ENCODE results near the gene ARHGAP9.
"Not testable (repeated sequence)": the region's sequence is repeated elsewhere in the genome, so short reads cannot be mapped to it uniquely, and the experiment has no call there.

ARHGAP9 gene

DNA sequence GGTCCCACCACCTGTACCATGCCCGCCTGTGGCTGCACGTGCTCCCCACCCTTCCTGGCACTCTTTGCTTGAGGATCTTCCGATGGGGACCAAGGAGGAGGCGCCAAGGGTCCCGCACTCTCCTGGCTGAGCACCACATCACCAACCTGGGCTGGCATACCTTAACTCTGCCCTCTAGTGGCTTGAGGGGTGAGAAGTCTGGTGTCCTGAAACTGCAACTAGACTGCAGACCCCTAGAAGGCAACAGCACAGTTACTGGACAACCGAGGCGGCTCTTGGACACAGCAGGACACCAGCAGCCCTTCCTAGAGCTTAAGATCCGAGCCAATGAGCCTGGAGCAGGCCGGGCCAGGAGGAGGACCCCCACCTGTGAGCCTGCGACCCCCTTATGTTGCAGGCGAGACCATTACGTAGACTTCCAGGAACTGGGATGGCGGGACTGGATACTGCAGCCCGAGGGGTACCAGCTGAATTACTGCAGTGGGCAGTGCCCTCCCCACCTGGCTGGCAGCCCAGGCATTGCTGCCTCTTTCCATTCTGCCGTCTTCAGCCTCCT is 23.4 kb downstream of the ARHGAP9 start:
- peak; percentile 37 for DNase-seq

DNA sequence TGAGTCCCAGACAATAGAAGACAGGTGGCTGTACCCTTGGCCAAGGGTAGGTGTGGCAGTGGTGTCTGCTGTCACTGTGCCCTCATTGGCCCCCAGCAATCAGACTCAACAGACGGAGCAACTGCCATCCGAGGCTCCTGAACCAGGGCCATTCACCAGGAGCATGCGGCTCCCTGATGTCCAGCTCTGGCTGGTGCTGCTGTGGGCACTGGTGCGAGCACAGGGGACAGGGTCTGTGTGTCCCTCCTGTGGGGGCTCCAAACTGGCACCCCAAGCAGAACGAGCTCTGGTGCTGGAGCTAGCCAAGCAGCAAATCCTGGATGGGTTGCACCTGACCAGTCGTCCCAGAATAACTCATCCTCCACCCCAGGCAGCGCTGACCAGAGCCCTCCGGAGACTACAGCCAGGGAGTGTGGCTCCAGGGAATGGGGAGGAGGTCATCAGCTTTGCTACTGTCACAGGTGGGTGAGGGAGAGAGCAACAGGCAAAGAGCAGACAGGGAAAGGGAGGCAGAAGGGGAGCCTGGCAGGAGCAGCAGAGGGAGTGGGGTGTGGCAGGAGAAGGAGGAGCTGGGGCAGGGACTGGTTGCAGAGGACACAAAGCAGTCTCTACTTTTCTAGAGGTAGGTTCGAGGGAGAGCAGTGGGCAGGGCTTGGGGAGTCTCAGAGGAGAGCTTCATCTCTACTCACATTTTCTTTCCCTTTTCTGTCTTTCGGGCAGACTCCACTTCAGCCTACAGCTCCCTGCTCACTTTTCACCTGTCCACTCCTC is 24.1 kb downstream of the ARHGAP9 start:
- no peak for DNase-seq

GRCh38 chr12:57454566-57455373 is 24.9 kb downstream of the ARHGAP9 start, which contains the start of gene INHBE:
INHBE (plus strand) TSS chr12:57455307; CDS start chr12:57455537, 230 bp downstream.
- DNase-seq, result no peak

DNA sequence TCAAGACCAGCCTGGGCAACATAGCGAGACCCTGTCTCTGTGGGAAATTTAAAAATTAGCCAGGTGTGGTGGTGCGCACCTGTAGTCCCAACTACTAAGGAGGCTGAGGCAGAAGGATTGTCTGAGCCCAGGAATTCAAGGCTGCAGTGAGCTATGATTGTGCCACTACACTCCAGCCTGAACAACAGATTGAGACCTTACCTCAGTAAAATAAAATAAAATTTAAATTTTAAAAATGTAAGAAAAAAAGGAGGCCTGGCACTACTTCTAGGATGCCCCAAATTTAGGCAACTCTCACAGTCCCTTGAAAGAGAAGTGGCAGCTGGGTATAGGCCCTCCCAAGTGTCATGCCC is 25.5 kb downstream of the ARHGAP9 start:
- no peak for DNase-seq

DNA sequence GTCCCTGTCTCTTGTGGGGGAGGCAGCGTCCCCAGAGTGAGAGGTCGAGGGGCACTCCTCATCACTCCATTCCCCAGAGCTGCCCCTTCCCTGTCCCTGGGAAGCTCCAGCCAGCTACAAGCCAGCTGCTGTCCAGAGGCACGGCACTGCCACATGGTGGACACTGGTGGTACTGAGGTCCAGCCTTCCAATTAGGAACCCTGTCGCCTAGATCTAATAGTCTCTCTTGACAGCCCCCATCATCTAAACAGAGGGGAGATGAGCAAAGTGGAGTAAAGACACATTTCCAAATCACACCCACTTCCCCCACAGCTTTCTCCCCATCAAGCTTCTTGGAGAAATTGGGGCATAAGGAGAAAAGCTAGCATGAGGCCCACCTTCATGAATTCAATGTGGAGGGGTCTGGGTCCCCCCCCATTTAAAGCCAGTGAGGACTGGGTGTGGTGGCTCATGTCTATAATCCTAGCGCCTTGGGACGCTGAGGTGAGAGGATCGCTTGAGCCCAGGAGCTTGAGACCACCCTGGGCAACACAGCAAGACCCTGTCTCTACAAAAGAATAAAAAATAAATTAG is 26.6 kb downstream of the ARHGAP9 start:
- DNase-seq, result no peak

- DNase-seq, result no peak
These were observed 27.3 kb downstream of the ARHGAP9 start for GRCh38 chr12:57452181-57452936.

DNA sequence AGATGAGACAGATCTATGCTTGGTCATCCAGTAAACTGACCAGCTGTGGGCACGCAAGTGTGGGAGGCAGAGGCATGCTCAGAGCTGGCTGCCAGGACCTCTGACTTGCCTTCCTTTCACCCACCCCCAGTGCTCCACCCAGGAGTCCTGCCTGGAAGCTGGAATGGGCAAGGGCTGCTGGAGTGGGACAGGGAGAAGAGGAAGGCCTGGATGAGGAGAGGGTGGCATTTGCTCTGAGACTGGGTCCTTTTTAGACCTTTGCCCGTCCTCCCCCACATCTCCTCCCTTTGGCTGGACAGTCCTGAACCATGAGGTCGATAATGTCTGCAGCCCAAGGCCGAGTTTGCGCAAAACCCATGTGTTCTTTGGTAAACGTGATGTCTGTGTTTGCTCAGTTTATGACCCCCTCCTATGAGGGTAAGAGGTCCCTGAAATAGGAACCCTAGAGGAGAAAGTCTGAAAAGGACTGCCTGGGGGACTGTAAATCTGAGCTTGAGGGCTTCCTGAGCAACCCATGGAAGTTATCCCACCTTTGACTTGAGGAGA is 28.4 kb downstream of the ARHGAP9 start:
- DNase-seq, result no peak

- DNase-seq, result no peak
These were observed 29.6 kb downstream of the ARHGAP9 start for GRCh38 chr12:57450057-57450456.

DNA sequence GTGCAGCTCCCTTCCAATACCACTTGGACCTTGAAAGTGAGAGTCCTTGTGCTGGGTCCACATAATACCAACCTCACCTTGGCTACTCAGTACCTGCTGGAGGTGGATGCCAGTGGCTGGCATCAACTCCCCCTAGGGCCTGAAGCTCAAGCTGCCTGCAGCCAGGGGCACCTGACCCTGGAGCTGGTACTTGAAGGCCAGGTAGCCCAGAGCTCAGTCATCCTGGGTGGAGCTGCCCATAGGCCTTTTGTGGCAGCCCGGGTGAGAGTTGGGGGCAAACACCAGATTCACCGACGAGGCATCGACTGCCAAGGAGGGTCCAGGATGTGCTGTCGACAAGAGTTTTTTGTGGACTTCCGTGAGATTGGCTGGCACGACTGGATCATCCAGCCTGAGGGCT is 30.3 kb downstream of the ARHGAP9 start:
- no peak for DNase-seq

- no peak for DNase-seq
These were observed 31.0 kb downstream of the ARHGAP9 start for GRCh38 chr12:57448669-57449068.

GRCh38 chr12:57446292-57446960 is 33.2 kb downstream of the ARHGAP9 start:
- DNase-seq, result no peak

DNA sequence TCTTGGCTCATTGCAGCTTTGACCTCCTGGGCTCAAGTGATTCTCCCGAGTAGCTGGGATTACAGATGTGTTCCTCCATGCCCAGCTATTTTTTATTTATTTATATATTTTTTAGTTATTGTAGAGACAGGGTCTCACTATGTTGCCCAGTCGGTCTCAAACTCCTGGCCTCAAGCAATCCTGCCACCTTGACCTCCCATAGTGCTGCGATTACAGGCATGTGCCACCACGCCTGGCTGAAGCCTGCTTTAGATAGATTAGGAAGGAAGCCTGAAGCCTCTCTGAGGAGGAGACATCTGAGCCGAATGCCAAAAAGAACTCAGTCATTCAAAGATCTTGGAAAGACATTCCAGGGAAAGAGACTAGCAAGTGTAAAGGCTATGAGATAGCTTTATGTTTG is 34.9 kb downstream of the ARHGAP9 start:
- DNase-seq, result no peak

- DNase-seq, result not testable (repeated sequence)
These were observed 35.3 kb downstream of the ARHGAP9 start for GRCh38 chr12:57444337-57444736.

- no peak for DNase-seq
These were observed 37.7 kb downstream of the ARHGAP9 start for GRCh38 chr12:57441846-57442427.

DNA sequence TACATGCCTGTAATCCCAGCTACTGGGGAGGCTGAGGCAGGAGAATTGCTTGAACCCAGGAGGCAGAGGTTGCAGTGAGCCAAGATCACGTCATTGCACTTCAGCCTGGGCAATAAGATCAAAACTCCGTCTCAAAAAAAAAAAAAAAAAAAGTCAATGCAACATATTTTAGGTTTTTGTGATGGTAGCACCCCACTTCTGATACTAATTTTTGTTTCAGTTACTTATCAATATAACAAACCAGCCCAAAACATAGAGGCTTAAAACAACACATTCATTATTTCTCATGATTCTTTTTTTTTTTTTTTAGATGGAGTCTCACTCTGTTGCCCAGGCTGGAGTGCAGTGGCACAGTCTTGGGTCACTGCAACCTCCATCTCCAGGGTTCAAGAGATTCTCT is 38.3 kb downstream of the ARHGAP9 start:
- DNase-seq, result not testable (repeated sequence)

- DNase-seq, result no peak
These were observed 39.9 kb downstream of the ARHGAP9 start for GRCh38 chr12:57439762-57440266.

- no peak for DNase-seq
These were observed 41.3 kb downstream of the ARHGAP9 start for GRCh38 chr12:57438400-57438799.

GRCh38 chr12:57435293-57435692 is 44.4 kb downstream of the ARHGAP9 start:
- DNase-seq, result no peak

DNA sequence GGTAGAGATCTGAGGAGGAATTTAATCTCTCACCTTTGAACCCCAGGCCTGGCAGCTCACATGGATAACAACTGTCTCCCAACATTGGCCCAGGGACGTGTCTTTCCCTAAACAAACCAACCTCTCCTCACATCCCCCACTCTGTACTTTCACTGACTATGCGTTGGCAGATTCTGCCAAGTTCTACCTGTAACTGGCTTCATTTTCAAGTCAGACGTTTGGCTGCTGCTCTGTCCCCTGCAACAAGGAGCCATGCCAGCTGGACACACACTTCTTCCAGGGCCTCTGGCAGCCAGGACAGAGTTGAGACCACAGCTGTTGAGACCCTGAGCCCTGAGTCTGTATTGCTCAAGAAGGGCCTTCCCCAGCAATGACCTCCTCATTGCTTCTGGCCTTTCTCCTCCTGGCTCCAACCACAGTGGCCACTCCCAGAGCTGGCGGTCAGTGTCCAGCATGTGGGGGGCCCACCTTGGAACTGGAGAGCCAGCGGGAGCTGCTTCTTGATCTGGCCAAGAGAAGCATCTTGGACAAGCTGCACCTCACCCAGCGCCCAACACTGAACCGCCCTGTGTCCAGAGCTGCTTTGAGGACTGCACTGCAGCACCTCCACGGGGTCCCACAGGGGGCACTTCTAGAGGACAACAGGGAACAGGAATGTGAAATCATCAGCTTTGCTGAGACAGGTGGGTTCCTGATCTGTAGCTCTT is 45.0 kb downstream of the ARHGAP9 start, which contains the start of gene INHBC:
Gene INHBC, plus strand, starts transcription at position 268 of the 707 bp plus-strand sequence. Its CDS starts 103 bp downstream, at position 371.
- no peak for DNase-seq

DNA sequence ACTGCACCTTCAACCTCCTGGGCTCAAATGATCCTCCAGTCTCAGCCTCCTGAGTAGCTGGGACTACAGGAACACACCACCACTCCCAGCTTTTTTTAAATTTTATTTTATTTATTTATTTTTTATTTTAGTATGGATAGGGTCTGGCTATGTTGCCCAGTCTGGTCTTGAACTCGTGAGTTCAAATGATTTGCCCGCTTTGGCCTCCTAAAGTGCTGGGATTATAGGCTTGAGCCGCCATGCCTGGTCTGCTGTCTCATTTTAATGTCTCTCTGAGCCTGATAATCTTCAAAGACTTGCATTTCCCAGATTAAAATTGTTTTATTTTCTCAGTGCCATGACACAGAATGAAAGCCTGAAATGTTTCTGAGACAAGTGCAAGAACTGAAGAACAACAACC is 46.3 kb downstream of the ARHGAP9 start:
- DNase-seq, result no peak
